Measurements from ENCODE around the gene KRT15.

The KRT15 gene

DNA sequence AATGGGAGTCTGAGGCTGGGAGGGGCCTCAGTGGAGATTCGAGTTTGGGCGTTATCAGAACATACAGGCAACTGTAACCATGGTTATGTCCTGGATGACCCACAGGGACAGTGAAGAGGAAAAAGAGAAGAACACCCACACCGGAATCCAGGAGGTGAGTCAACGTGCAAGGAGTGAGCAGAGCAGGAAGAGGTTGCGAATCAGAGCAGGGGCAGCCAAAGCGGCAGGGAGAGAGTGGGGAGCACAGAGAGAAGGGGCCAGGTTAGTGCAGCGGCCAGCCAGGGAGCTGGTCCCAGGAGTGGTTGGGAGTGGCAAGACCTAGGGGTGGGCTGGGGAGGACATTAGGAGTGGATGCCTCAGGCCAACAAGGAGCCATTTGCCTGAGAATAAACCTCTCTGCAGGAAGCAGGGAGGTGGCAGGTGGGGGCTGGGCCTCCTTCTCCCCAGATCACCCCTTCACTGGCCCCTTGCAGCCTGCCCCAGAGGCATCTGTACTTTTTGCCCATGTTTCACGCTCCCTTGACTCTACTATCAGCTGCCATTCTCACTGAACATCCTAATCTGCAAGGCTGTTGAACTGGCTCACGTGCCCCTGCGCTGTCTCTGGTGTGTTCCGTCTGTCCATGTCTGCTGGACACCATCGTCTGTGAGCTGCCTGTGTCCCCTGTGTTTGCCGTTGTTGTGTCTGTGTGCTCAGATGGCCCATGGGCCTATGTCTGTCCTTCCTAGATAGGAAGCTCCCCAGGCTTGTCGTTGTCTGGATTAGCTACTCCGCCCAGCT lies 18.4 kb downstream of the KRT15 start:
- no peak for TF ChIP-seq ZFX (IDR thresholded peaks at IDR 0.05)
- TF ChIP-seq, protein P1, sequence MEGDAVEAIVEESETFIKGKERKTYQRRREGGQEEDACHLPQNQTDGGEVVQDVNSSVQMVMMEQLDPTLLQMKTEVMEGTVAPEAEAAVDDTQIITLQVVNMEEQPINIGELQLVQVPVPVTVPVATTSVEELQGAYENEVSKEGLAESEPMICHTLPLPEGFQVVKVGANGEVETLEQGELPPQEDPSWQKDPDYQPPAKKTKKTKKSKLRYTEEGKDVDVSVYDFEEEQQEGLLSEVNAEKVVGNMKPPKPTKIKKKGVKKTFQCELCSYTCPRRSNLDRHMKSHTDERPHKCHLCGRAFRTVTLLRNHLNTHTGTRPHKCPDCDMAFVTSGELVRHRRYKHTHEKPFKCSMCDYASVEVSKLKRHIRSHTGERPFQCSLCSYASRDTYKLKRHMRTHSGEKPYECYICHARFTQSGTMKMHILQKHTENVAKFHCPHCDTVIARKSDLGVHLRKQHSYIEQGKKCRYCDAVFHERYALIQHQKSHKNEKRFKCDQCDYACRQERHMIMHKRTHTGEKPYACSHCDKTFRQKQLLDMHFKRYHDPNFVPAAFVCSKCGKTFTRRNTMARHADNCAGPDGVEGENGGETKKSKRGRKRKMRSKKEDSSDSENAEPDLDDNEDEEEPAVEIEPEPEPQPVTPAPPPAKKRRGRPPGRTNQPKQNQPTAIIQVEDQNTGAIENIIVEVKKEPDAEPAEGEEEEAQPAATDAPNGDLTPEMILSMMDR (conservative IDR thresholded peaks at IDR 0.05), result no peak

DNA sequence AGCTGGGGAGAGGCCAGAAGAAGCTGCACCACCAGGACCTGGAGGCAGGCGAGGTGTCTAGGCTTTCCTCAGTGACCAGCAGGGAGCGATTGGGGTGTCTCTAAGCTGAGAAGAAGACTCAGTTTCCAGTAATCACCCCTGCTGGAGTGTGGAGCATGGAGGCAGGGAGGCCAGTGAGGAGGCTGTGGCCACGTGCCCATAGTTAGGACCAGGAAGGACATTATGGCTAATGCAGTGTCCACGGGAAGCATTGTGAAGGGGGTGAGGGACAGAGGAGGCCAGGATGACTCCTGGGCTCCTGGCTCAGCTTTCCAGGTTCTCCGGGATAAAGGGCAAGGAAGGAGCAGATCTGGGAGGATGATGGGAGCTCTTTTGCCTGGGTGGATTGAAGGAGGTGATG lies 19.0 kb downstream of the KRT15 start:
- H3K27ac ChIP-seq, result no peak overlapping the region
- TF ChIP-seq, protein P1 (conservative IDR thresholded peaks at IDR 0.05), result no peak
- no peak for TF ChIP-seq ZFX (IDR thresholded peaks at IDR 0.05)

More for the DNA sequence above, 18.4 kb downstream of the KRT15 start:
- no peak overlapping the region for H3K27ac ChIP-seq

DNA sequence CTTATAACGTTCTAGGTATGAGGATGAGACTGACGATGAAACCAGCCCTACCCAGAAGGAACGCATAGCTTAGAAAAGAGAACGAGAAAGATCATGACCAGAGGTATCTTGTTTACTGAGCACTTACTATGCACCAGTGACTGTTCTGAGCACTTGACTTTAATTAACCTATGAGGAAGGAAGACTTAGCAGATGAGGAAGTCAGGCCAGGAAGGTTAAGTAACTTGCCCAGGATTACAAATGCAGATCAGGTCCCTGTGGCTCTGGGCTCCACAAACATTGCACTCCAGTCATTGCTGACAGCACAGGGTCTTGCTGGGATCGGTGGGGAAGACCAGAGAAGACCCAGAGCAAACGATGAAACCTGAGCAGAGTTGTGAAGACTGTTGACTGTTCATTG lies 20.4 kb downstream of the KRT15 start:
- TF ChIP-seq, protein P1 (conservative IDR thresholded peaks at IDR 0.05), result no peak
- TF ChIP-seq ZFX (IDR thresholded peaks at IDR 0.05), result no peak
- H3K27ac ChIP-seq, result no peak overlapping the region

DNA sequence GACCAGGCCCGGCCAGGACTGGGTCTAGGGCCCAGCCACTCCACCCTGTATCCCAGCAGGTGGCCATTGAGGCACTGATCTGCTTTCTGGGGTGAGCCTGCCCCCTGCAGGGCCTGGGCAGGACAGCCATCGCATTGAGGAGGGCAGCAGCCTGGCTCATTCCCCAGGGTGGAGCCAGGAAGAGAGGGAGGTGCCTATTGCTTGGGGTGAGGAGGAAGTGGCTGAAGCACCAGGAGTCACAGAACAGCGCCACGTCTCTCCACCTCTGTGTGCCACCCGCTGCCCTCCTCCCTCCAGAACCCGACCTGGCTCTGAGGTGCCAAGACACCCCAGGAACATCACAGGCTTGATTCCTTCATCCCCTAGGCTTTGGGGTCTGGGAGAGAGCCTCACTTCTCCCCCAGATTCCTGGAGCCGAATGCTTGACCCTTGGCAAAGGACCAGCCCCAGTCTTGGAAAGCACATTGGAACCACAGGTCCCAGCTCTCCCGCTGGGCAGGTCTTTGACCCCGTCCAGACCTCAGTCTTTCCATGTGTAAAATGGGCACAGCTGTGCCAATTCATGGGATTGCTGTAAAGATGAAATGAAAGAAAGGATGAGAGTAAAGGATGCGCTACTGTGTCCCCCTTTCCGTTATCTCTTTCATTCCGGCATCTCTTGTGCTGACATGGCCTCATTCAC lies 21.7 kb downstream of the KRT15 start:
- no peak overlapping the region for H3K27ac ChIP-seq
- no peak for TF ChIP-seq ZFX (IDR thresholded peaks at IDR 0.05)
- TF ChIP-seq, protein P1 (conservative IDR thresholded peaks at IDR 0.05), result peak; percentile 81

DNA sequence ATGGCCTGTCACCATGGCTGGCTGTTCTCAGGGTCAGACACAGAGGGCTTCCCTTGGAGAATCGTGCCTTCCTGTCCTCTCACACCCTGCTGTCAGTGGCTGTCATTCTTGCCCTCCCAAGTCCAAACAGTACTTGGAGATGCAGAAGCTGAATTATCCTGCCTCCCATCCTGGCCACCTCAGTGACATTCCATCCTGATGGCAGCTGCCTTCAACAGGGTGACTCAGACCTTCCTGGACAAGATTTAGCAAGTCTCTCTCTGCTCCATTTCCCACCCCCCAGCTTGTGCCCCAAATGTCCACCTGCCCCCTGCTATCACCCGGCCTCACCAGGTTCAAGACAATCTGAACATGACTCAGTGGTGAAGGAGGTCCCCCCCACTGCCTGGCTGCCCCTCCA lies 24.2 kb downstream of the KRT15 start:
- TF ChIP-seq, protein P1 (conservative IDR thresholded peaks at IDR 0.05), result no peak
- TF ChIP-seq ZFX (IDR thresholded peaks at IDR 0.05), result no peak
- H3K27ac ChIP-seq, result no peak overlapping the region

DNA sequence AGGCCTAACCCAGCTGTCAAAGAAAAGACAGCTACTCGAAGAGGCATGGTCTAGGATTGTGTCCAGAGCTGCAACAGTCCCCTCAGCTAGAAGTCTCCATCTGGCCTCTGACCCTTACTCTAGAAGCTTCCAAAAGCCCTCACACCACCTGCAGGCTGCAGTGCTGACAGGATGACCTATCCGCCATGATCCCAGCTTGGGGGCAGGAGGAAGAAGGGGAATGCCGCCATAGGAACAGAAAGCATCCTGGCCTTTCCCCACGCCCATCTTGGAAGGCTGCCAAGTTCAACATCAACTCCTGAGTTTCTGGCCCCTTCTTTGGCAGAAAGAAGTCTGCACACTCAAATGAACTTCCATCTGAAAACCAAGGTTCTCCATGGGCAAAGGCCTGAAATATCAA lies 25.9 kb downstream of the KRT15 start:
- H3K27ac ChIP-seq, result no peak overlapping the region
- no peak for TF ChIP-seq ZFX (IDR thresholded peaks at IDR 0.05)
- TF ChIP-seq, protein P1 (conservative IDR thresholded peaks at IDR 0.05), result no peak

DNA sequence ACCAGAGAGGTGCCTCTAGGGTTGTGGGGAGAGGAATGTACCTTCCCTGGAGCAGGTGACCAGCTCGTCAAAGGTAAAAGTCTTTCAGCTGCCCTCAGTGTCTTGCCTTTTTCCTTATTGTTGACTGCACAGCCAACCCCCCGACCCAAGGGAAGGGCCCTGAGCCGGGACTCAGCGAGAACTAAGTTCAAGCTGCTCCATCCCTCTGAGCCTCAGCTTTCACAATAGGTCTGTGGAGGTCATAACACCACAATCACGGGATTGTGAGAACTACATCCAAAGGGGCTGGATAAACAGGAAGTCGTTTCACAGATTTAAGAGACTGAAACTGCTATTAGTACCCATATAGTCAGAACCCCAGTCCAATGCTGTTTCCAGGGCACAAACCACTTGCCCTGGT lies 26.3 kb downstream of the KRT15 start:
- TF ChIP-seq ZFX (IDR thresholded peaks at IDR 0.05), result no peak
- TF ChIP-seq, protein P1 (conservative IDR thresholded peaks at IDR 0.05), result no peak
- no peak overlapping the region for H3K27ac ChIP-seq
